Parathyroid adenoma (tissue), 2 donors: ENCODE data around the gene C19orf12.

Experiments used
- H2AFZ ChIP-seq: fragments of 300-600 bp; sonication (generic); one replicate; pipeline ENCODE4 v1.7.0; 2017; ENCODE audit warnings: antibody characterized with exemption, mild to moderate bottlenecking
- H3K27ac ChIP-seq: fragments of 300-600 bp; sonication (generic); one replicate; pipeline ENCODE4 v1.7.0; 2017
- H3K27me3 ChIP-seq: fragments of 300-600 bp; sonication (generic); one replicate; pipeline ENCODE4 v1.7.0; 2017; ENCODE audit warnings: low read length; ENCODE audit not compliant: control insufficient read depth, insufficient read depth
- H3K36me3 ChIP-seq: fragments of 300-600 bp; sonication (generic); one replicate; pipeline ENCODE4 v1.7.0; 2017; ENCODE audit warnings: low read length; ENCODE audit not compliant: control insufficient read depth, insufficient read depth
- H3K4me1 ChIP-seq: fragments of 300-600 bp; sonication (generic); one replicate; pipeline ENCODE4 v1.7.0; 2017; ENCODE audit warnings: control low read depth
- H3K4me2 ChIP-seq: fragments of 300-600 bp; sonication (generic); one replicate; pipeline ENCODE4 v1.7.0; 2017; ENCODE audit warnings: low read length
- H3K4me3 ChIP-seq: fragments of 300-600 bp; sonication (generic); one replicate; pipeline ENCODE4 v1.7.0; 2017; ENCODE audit warnings: low read depth, low read length
- H3K79me2 ChIP-seq: fragments of 300-600 bp; sonication (generic); one replicate; pipeline ENCODE4 v1.7.0; 2017; ENCODE audit warnings: control low read depth
- H3K9ac ChIP-seq: fragments of 300-600 bp; sonication (generic); one replicate; pipeline ENCODE4 v1.7.0; 2017; ENCODE audit warnings: mild to moderate bottlenecking
- H3K9me3 ChIP-seq: fragments of 300-600 bp; sonication (generic); one replicate; pipeline ENCODE4 v1.7.0; 2017; ENCODE audit warnings: low read length; ENCODE audit not compliant: control insufficient read depth
- TF ChIP-seq, protein P1 (sequence below): fragments of 300-600 bp; sonication (generic); IDR thresholded peaks from one replicate; pipeline ENCODE4 v1.7.0; 2017; ENCODE audit warnings: antibody characterized with exemption, mild to moderate bottlenecking
- donor health status: primary hyperparathyroidism.

Gene C19orf12

DNA sequence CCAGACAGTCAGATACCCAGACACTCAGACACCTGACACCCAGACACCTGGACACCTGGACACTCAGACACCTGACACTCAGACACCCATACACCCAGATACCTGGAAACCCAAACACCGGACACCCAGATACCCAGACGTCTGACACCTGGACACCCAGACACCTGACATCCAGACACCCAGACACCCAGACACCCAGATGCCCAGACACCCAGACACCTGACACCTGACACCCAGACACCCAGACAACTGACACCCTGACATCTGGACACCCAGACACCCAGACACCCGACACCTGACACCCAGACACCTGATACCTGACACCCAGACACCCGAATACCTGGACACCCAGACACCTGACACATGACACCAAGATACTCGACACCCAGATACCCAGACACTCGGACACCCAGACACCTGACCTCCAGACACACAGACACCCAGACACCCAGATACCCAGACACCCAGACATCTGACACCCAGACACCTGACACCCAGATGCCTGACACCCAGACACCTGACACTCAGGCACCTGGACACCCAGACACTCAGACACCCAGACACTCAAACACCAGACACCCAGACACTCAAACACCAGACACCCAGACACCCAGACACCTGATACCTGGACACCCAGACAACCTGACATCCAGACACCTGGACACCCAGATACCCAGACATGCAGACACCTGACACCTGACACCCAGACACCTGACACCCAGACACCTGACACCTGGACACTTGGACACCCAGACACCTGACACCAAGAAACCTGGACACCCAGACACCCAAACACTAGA is 19.1 kb downstream of the C19orf12 start:
- Histone ChIP-seq H3K4me1 (peaks cover 19% of the 10 kb centered on the region), H3K9me3 (no peaks in the 10 kb centered on the region), H3K36me3 (no peaks in the 10 kb centered on the region), H2AFZ (no peak overlapping the region), H3K4me3 (peak overlapping the region; percentile 1), H3K27me3 (no peaks in the 10 kb centered on the region), H3K79me2 (no peaks in the 10 kb centered on the region), H3K9ac (no peak overlapping the region), H3K27ac (peak overlapping the region; percentile 65), H3K4me2 (peak overlapping the region; percentile 43)
- TF ChIP-seq, protein P1, sequence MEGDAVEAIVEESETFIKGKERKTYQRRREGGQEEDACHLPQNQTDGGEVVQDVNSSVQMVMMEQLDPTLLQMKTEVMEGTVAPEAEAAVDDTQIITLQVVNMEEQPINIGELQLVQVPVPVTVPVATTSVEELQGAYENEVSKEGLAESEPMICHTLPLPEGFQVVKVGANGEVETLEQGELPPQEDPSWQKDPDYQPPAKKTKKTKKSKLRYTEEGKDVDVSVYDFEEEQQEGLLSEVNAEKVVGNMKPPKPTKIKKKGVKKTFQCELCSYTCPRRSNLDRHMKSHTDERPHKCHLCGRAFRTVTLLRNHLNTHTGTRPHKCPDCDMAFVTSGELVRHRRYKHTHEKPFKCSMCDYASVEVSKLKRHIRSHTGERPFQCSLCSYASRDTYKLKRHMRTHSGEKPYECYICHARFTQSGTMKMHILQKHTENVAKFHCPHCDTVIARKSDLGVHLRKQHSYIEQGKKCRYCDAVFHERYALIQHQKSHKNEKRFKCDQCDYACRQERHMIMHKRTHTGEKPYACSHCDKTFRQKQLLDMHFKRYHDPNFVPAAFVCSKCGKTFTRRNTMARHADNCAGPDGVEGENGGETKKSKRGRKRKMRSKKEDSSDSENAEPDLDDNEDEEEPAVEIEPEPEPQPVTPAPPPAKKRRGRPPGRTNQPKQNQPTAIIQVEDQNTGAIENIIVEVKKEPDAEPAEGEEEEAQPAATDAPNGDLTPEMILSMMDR = no peak

DNA sequence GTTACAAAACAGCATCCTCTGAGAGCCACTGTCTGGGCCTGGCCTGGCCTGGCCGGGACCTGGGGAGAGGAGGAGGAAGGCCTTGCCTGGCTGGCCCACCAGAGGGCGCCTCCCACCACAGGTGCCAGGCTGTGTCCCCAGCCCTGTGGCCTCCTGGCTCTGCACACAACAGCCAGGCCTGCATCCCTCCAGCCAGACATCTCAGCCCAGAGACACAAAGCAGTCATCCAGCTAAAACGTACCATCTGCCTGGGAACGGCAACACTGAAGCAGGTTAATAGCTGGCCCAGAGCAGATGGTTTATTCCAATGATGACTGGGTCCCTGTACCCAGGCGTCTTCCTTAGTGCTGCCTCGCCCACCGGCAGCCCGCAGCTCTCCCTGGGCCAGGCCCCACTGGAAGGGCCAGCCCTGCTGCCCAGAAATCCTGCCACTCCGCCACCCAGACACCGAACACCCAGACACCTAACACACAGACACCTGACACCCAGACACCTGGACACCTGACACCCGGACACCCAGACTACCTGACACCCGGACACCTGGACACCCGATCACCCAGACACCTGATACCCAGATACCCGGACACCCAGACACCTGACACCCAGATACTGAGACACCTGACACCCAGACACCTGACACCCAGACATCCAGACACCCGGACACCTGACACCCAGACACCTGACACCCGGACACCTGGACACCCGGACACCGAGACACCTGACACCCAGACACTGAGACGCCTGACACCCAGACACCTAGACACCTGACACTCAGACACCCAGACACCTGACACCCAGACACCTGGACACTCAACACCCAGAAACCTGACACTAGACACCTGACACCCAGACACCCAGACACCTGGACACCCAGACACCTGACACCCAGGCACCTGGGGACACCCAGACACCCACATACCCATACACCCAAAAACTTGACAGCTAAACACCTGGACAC is 20.1 kb downstream of the C19orf12 start:
- H3K27ac ChIP-seq = peak overlapping the region; percentile 65
- TF ChIP-seq, protein P1 = peak; percentile 95

DNA sequence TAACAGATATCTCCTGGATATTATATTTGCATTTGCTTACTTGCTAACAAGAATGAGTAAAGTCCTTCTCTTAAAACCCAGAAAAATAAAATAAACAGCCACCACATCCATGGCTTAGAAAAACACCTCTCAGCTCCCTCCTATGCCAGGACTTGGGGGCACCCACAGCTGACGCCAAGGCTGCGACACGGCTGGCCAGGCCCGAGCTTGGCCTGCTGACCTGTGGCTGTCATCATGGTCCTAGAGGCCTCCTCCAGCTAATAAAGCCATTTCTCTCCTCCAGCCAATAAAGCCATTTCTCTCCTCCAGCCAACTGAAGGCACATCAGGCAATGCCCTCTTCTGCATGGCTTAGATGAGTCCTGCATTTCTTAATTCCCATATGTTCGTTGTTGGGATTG is 20.9 kb downstream of the C19orf12 start:
- no peaks in the 10 kb centered on the region for H3K79me2 ChIP-seq
- H3K27ac ChIP-seq = peak overlapping the region; percentile 65
- H3K9ac ChIP-seq = no peak overlapping the region
- H2AFZ ChIP-seq = peak overlapping the region; percentile 65
- no peaks in the 10 kb centered on the region for H3K27me3 ChIP-seq
- peaks cover 19% of the 10 kb centered on the region for H3K4me1 ChIP-seq
- H3K4me2 ChIP-seq = no peak overlapping the region
- TF ChIP-seq, protein P1 = no peak
- no peak overlapping the region for H3K4me3 ChIP-seq
- no peaks in the 10 kb centered on the region for H3K9me3 ChIP-seq
- H3K36me3 ChIP-seq = no peaks in the 10 kb centered on the region

More for the DNA sequence above, 20.1 kb downstream of the C19orf12 start:
- Histone ChIP-seq H3K4me3 (peak overlapping the region; percentile 1), H3K9me3 (no peaks in the 10 kb centered on the region), H3K9ac (no peak overlapping the region), H3K27me3 (no peaks in the 10 kb centered on the region), H3K36me3 (no peaks in the 10 kb centered on the region), H3K79me2 (no peaks in the 10 kb centered on the region), H3K4me2 (peak overlapping the region; percentile 43), H3K4me1 (peaks cover 19% of the 10 kb centered on the region), H2AFZ (peak overlapping the region; percentile 65)

DNA sequence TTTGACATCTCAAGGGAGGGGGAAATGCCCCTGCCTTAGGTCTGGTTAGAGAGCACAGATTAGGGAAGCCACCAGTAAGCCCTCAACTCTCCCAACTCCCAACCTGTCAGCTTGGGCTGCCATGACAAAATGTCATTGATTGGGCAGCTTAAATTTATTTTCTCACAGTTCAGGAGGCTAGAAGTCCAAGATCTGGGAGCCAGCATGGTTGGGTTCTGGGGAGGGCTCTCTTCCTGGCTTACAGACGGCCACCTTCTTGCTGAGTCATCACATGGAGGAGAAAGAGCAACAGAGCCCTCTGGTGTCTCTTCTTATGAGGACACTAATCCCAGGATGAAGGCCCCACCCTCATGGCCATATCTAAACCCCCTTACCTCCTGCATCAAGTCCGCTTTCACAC is 24.2 kb downstream of the C19orf12 start:
- Histone ChIP-seq H3K9ac (no peak overlapping the region), H3K9me3 (no peaks in the 10 kb centered on the region), H3K4me3 (no peak overlapping the region), H3K27ac (no peak overlapping the region), H3K4me2 (no peak overlapping the region), H2AFZ (no peak overlapping the region), H3K4me1 (peaks cover 15% of the 10 kb centered on the region), H3K27me3 (no peaks in the 10 kb centered on the region), H3K36me3 (no peaks in the 10 kb centered on the region), H3K79me2 (no peaks in the 10 kb centered on the region)
- TF ChIP-seq, protein P1 = no peak
